GM18861 (cell line): ENCODE measurements around the gene RFTN1.

ENCODE experiments used
- ATAC-seq: cut with Tn5 transposase; IDR thresholded peaks from one replicate; pipeline ENCODE4 v1.9.1; 2021; ENCODE audit not compliant: unreplicated experiment

The RFTN1 gene

DNA sequence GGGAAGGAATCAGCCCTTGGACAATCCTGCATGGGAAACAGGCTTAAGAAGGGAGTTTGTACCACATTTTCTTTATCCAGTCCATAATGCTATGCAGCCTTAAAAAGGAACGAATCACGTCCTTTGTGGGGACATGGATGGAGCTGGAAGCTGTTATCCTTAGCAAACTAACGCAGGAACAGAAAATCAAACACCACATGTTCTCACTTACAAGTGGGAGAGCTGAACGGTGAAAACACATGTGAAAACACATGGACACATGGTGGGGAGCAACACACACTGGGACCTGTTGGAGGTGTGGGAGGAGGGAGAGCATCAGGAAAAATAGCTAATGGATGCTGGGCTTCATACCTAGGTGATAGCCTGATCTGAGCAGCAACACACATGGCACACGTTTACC is 178.2 kb downstream of the RFTN1 start:
- no peak for ATAC-seq

- no peak for ATAC-seq
These were observed 178.6 kb downstream of the RFTN1 start for GRCh38 chr3:16334909-16335308.

- ATAC-seq, result no peak
These were observed 180.5 kb downstream of the RFTN1 start for GRCh38 chr3:16332904-16333426.

- no peak for ATAC-seq
These were observed 182.1 kb downstream of the RFTN1 start for GRCh38 chr3:16331319-16331883.

- ATAC-seq, result no peak
These were observed 183.1 kb downstream of the RFTN1 start for GRCh38 chr3:16330351-16330750.

DNA sequence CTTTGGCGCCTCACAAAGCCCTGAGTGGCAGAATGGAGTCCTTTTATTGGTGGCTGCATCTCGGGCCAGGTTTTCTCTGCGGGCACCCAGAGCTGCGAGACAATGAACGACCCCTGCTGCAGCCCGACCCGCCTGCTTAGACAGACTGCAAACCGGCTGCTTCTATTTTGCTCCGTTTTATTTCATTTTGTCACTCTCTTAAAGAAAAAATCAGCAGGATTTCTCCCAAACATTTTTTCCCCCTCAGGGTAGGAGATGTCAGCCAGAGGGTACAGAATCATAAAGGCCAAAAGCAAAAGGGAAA is 183.7 kb downstream of the RFTN1 start:
- ATAC-seq, result no peak

DNA sequence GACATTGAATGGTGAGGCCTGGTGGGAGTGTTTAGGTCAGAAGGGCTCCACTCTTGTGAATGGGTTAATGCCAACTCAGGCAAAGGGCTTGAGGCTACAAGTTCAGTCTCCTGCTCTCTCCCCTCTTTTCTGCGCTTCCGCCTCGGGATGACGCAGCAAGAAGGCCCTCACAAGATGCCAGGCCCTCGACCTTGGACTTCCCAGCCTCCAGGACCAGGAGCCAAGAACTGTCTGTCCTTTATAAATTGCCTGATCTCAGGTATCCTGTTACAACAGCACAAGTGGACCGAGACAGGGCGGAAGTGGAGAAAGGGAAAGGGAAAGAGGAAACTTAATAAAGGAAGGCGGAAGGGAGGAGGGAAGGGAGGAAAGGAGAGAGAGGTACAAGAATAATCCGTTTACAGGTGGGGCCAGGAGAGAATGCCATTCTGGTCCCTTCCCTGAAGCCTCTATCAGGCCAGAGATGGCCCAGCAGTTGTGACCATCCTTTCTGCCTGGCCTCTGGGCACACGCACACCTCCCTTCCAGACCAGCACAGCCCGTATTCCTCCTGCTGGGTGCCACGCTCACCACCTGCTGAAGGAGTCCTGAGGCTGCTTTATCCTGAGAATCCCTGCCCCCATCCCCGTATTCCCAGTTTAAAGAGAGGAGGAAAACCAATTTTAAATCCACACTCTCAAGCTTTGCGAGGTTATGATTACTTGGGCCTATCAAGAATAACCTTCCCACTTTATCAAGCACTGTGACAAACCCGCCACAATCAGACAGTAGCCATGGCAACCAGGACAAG is 184.3 kb downstream of the RFTN1 start:
- ATAC-seq, result no peak

- ATAC-seq, result no peak
These were observed 185.4 kb downstream of the RFTN1 start for GRCh38 chr3:16328124-16328523.

DNA sequence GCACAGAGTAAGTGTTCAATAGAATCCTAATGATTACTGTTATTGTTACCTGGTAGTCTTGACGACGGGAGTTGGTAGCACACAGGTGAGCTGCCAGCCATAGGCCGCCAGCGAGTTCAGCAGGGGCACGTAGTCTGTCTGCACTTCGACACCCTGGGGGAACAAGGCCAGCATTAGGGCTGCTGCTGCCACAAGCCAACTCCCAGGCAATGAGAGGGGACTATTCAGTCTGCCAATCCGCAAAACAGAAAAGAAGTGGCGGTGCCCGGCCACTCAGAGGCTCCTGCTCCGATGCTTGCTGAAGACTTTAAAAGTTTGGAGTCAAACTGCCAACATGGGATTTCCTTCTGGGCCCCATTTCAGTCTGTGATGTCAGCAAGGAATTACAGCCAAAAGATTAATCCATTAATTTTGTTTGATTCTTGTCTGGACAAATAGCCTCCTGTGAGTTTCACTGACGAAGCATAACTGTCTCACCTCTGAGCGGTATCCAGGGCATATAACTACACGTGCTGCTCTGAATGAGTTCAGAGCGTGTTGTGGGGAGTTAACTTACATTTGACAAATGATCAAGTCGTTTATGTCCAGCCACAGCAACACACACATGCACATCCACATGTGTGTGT is 186.7 kb downstream of the RFTN1 start:
- no peak for ATAC-seq

- no peak for ATAC-seq
These were observed 187.6 kb downstream of the RFTN1 start for GRCh38 chr3:16325850-16326249.

DNA sequence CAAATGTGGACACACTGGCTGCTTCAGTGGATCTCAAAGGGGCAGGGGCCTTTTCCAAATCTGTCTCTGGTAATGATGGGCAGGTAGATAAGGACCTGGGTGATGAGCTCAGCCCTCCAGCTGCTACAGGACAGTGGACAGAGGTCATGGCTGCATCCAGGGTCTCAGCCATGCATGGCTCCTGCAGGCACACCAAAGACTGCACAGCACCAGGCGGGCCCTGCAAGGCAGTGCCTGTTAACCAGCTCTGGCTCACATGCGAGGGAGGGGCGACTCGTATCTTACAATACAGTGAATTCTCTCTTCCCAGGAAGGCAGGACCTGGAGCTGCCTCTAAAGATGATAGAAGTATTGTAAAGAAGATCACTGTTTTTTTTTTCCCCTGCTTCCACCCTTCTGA is 189.8 kb downstream of the RFTN1 start:
- ATAC-seq, result no peak

GRCh38 chr3:16322189-16322588 is 191.3 kb downstream of the RFTN1 start:
- no peak for ATAC-seq

GRCh38 chr3:16320711-16321110 is 192.8 kb downstream of the RFTN1 start:
- ATAC-seq, result no peak

GRCh38 chr3:16319723-16320122 is 193.8 kb downstream of the RFTN1 start:
- no peak for ATAC-seq

GRCh38 chr3:16319307-16319706 is 194.2 kb downstream of the RFTN1 start:
- no peak for ATAC-seq

GRCh38 chr3:16318176-16318575 is 195.3 kb downstream of the RFTN1 start:
- ATAC-seq, result no peak

DNA sequence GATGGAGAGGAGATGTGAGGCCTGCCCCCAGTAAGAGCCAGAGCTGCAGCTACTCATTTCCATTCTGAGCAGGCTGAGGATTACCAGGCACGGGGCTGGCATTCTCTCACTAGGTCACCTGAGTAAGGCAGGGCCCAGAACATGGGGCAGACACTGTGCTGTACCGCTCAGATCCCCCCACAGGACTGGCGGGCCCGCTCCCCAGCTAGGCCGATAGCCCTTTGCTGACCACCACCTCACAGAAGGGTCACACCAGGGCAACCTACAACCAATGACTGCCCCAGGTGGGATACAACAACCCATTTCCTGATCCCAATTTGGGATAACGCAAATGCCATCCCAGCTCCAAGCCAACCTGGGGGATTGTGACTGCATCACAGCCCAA is 195.9 kb downstream of the RFTN1 start:
- no peak for ATAC-seq

- ATAC-seq, result no peak
These were observed 196.5 kb downstream of the RFTN1 start for GRCh38 chr3:16316847-16317560.

- no peak for ATAC-seq
These were observed 197.1 kb downstream of the RFTN1 start for GRCh38 chr3:16316396-16316795.

GRCh38 chr3:16315623-16316022 is 197.9 kb downstream of the RFTN1 start:
- ATAC-seq, result no peak

DNA sequence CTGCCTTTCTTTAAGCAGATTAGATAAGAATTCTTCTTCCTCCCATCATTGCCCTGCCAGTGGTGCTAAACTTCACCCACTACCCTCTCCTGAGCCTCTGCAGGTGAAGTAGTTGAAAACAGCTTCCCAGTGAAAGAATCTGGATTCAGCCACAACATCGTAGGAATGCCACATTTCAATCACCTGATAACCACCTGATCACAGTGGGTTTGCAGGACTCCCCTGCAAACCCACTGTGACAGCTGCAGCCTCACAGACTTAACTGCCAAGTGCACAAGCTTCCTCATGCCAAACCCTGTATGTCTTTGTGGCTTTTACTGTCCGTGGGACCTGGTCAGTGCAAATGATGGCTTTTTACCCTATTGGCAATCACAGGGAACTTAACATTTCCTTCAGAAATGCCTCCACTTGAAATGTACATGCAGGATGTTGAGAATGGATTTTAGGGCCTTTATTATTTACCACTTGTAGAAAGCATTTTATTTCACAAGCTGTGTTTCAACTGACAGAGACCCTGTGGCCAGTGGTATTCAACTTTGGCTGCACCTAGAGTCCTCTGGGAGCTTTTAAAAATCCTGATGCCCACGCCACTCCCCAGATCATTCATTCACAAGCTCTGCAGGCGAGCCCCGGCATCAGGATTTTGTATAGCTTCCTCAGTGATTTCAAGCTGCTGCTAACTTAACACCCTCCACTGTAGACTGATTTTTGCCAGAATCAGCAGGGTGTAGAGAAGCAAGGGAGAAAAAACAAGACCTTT is 199.4 kb downstream of the RFTN1 start:
- ATAC-seq, result no peak
